ENCODE measurements around the gene BLCAP. TPM values are rescaled to one million over a fixed set of nuclear protein-coding genes. Genes with fewer than 3 reads are reported as not detected.
"Not testable (repeated sequence)": the region's sequence is repeated elsewhere in the genome, so short reads cannot be mapped to it uniquely, and the experiment has no call there.

The BLCAP gene, protein sequence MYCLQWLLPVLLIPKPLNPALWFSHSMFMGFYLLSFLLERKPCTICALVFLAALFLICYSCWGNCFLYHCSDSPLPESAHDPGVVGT
- 10 to 100 TPM; 65.5 to 67.6 TPM for total RNA-seq
- polyA plus RNA-seq (ENCODE audit: insufficient read length in 6 of 6): 10 to 100 TPM; 65.6 to 75.4 (median 68.0) TPM
- long read RNA-seq, donor 1, full-length matches to known transcripts: 53 of 127 reads
- long read RNA-seq, donor 1, partial matches to known transcripts: 52 of 127 reads
- long read RNA-seq, donor 1, other reads (novel, unspliced or antisense): 22 of 127 reads
- long read RNA-seq, donor 2, full-length matches to known transcripts: 45 of 45 reads
- long read RNA-seq, donor 2, partial matches to known transcripts: 0 of 45 reads
- long read RNA-seq, donor 2, other reads (novel, unspliced or antisense): 0 of 45 reads
- long read RNA-seq, donor 3, full-length matches to known transcripts: 21 of 21 reads
- long read RNA-seq, donor 3, partial matches to known transcripts: 0 of 21 reads
- long read RNA-seq, donor 3, other reads (novel, unspliced or antisense): 0 of 21 reads
- long read RNA-seq, donor 4, transcript BLCAP-215 (2 exons, 2,017 nt): major isoform, 16 of 30 reads
- long read RNA-seq, donor 4, partial matches to known transcripts: 0 of 30 reads
- long read RNA-seq, donor 4, other reads (novel, unspliced or antisense): 14 of 30 reads
- long read RNA-seq, donor 5, full-length matches to known transcripts: 34 of 111 reads
- long read RNA-seq, donor 5, partial matches to known transcripts: 77 of 111 reads
- long read RNA-seq, donor 5, other reads (novel, unspliced or antisense): 0 of 111 reads
- long read RNA-seq, donor 6, full-length matches to known transcripts: 41 of 41 reads
- long read RNA-seq, donor 6, partial matches to known transcripts: 0 of 41 reads
- long read RNA-seq, donor 6, other reads (novel, unspliced or antisense): 0 of 41 reads
- long read RNA-seq, donor 7, full-length matches to known transcripts: 30 of 30 reads
- long read RNA-seq, donor 7, partial matches to known transcripts: 0 of 30 reads
- long read RNA-seq, donor 7, other reads (novel, unspliced or antisense): 0 of 30 reads
- long read RNA-seq, donor 8, full-length matches to known transcripts: 46 of 46 reads
- long read RNA-seq, donor 8, partial matches to known transcripts: 0 of 46 reads
- long read RNA-seq, donor 8, other reads (novel, unspliced or antisense): 0 of 46 reads
- long read RNA-seq, donor 9: 0 reads
- long read RNA-seq, donor 10, transcript BLCAP-215 (2 exons, 2,017 nt): major isoform, 28 of 30 reads
- long read RNA-seq, donor 10, partial matches to known transcripts: 0 of 30 reads
- long read RNA-seq, donor 10, other reads (novel, unspliced or antisense): 2 of 30 reads
- long read RNA-seq, donor 11, full-length matches to known transcripts: 141 of 183 reads
- long read RNA-seq, donor 11, partial matches to known transcripts: 31 of 183 reads
- long read RNA-seq, donor 11, other reads (novel, unspliced or antisense): 11 of 183 reads
- long read RNA-seq, donor 12, full-length matches to known transcripts: 30 of 30 reads
- long read RNA-seq, donor 12, partial matches to known transcripts: 0 of 30 reads
- long read RNA-seq, donor 12, other reads (novel, unspliced or antisense): 0 of 30 reads

DNA sequence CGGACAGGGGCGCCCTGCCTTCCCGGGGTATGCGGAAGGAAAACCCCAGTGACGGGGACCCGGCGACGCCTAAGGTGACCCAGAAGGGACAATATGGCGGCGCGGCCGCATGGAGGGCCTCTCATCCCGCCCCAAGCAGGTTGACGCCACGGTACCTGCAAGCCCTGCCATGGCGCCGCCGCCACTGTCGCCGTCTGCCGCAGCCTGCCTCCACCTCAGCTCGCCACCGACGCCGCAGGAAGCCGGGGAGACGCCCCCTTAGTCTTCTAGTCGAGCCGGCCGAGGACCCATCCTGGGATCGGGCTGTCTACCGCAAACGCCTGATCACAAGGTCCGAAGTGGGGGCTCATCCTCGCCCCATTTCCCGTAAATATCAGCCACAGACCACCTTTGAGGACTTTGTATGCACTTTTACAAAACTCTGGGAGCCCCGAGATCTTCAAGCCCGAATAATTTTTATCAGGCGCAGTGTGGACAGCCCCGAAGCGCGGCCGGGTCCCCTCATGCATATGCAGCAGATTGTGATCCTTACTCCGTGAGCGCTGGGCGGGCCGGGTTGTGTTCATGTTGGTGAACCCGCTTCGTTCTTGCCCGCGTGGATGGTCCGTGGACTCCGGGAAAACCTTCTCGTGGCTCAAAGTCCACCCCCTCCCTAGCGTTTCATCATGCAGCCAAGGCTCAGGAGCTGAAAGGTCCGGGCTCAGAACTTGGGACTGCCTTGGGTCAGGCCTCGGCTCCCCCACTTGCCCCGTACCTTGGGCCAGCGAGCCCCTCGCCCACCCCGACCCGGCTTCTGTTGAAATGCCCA, at the start of gene BLCAP:
Gene BLCAP (minus strand): TSS at position 239 of the 808 bp plus-strand sequence. CDS start 8,702 bp downstream, outside the sequence.
- Histone ChIP-seq H3K9me3 (no peaks in the 10 kb centered on the region), H3K36me3 (no peaks in the 10 kb centered on the region), H3K4me1 (peaks cover 23 to 51% of the 10 kb centered on the region in 2 donors), H3K27ac (peak within 1 kb of the TSS; percentile 95 to 97), H3K4me3 (peak within 1 kb of the TSS; percentile 96 to 99), H3K27me3 (no peaks in the 10 kb centered on the region)
- intact Hi-C loops (cut with DNase I): loop anchor here in 1 of 2 donors (5.0 to 10.0 kb wide), 2 partner anchors 143 to 331 kb away; no protein-coding TSS in a partner anchor
- peak; percentile 89 to 96 (median 93) for DNase-seq
- TF ChIP-seq, protein P1, sequence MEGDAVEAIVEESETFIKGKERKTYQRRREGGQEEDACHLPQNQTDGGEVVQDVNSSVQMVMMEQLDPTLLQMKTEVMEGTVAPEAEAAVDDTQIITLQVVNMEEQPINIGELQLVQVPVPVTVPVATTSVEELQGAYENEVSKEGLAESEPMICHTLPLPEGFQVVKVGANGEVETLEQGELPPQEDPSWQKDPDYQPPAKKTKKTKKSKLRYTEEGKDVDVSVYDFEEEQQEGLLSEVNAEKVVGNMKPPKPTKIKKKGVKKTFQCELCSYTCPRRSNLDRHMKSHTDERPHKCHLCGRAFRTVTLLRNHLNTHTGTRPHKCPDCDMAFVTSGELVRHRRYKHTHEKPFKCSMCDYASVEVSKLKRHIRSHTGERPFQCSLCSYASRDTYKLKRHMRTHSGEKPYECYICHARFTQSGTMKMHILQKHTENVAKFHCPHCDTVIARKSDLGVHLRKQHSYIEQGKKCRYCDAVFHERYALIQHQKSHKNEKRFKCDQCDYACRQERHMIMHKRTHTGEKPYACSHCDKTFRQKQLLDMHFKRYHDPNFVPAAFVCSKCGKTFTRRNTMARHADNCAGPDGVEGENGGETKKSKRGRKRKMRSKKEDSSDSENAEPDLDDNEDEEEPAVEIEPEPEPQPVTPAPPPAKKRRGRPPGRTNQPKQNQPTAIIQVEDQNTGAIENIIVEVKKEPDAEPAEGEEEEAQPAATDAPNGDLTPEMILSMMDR (IDR thresholded peaks at IDR 0.05): no peak
- peak; percentile 95 for ATAC-seq

DNA sequence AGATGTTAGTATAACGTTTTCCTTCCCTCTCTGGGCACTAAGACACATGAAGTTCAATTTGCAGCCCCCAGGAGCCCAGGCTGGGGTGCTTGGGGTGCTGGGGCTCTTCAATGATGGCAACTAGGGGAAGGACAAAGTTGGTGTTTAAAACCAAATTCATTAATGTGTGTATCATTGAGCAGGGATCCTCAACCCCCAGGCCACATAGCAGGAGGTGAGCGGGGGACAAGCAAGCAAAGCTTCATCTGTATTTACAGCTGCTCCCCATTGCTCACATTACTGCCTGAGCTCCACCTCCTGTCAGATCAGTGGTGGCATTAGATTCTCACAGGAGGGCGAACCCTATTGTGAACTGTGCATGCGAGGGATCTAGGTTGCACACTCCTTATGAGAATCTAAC, 49.8 kb upstream of the BLCAP start:
- intact Hi-C loops (cut with DNase I); H3K27ac ChIP-seq; H3K9me3 ChIP-seq; H3K36me3 ChIP-seq; H3K4me3 ChIP-seq; ATAC-seq; H3K4me1 ChIP-seq; DNase-seq: not testable (repeated sequence)
- H3K27me3 ChIP-seq: peaks cover 0 to 46% of the 10 kb centered on the region in 2 donors

DNA sequence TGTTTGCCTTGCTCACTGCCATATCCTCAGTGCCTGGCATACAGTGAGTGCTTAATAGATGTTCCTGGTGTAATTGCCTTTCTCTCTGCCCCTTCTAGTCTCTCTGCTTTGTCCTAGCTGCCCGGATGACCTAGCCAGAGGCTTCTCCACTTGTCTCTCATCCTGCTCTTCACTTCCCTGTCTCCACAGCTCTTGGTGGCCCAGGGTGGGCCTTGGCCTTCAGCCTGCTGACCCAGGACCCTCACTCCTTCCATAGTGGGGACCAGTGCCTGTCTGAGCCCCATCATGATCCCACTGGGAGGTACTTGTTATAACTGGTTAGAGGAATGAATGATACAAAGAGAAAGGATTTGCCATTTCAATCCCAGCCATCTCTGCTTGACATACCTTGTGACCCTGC, 49.2 kb upstream of the BLCAP start:
- no peak overlapping the region for H3K4me3 ChIP-seq
- TF ChIP-seq, protein P1 (IDR thresholded peaks at IDR 0.05): no peak
- no peak overlapping the region for H3K27ac ChIP-seq
- H3K36me3 ChIP-seq: no peaks in the 10 kb centered on the region
- intact Hi-C loops (cut with DNase I): no loop called here
- peaks cover 0 to 46% of the 10 kb centered on the region in 2 donors for H3K27me3 ChIP-seq
- H3K9me3 ChIP-seq: no peaks in the 10 kb centered on the region
- no peaks in the 10 kb centered on the region for H3K4me1 ChIP-seq
- ATAC-seq (no peak), DNase-seq (no peak)

DNA sequence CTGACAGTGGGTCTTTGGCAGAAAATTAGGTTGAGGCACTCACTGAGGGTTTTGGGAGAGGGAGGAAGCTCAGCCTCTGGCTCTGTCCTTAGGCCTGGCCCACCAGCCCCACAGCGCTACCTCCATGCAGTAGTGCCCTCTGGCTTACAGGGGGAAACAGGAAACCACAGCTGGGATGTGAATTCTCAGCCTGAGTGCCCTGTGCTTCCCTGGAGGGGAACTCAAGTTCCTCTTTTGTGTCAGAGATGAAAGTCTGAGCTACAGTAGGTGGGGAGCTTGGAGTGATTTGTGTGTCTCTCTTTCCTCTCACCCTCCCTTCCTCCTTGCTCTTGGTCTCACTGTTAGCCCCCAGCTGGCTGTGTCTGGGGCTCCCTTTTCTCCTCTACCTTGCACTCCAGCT, 48.2 kb upstream of the BLCAP start:
- DNase-seq (no peak), ATAC-seq (no peak)
- Histone ChIP-seq H3K4me3 (no peak overlapping the region), H3K4me1 (no peaks in the 10 kb centered on the region), H3K27me3 (peaks cover 0 to 52% of the 10 kb centered on the region in 2 donors), H3K36me3 (no peaks in the 10 kb centered on the region), H3K9me3 (no peaks in the 10 kb centered on the region), H3K27ac (no peak overlapping the region)
- intact Hi-C loops (cut with DNase I): no loop called here
- TF ChIP-seq, protein P1 (IDR thresholded peaks at IDR 0.05): no peak

Measured in left lung (tissue), 14 donors.